Keratinocyte (primary cell): ENCODE measurements around the gene STUB1. TPM values are rescaled to one million over a fixed set of nuclear protein-coding genes. Genes with fewer than 3 reads are reported as not detected.

Source experiments
- DNase-seq: peaks from one replicate; pipeline ENCODE4 v3.0.0-alpha.2; 2011; ENCODE audit warnings: low read depth, missing footprints, low spot score
- FAIRE-seq: peaks from 2 replicates; lab custom pipeline; 2011; peaks lifted over from hg19 to GRCh38; lab: Jason Lieb, UNC
- H2AFZ ChIP-seq: 2 replicates; pipeline ENCODE4 v1.6.0; 2012; ENCODE audit warnings: low read length, control low read depth, inconsistent platforms; ENCODE audit not compliant: control insufficient read depth
- H3K27ac ChIP-seq: 2 replicates; pipeline ENCODE4 v1.5.1; 2011; ENCODE audit warnings: low read length; ENCODE audit not compliant: control insufficient read depth, insufficient read depth
- H3K27me3 ChIP-seq: 3 replicates; pipeline ENCODE4 v1.6.0; 2011; ENCODE audit warnings: low read length; ENCODE audit not compliant: control insufficient read depth, insufficient read depth; ENCODE audit errors: extremely low read depth
- H3K36me3 ChIP-seq, 2 experiments: 2 replicates in 1 of 2; 3 replicates in 1 of 2; pipeline ENCODE4 v1.5.1; 2011; ENCODE audit warnings: low read length in 2 of 2, mild to moderate bottlenecking in 1 of 2; ENCODE audit not compliant: control insufficient read depth in 2 of 2, insufficient read depth in 2 of 2; ENCODE audit errors: extremely low read depth in 1 of 2
- H3K4me1 ChIP-seq: 3 replicates; pipeline ENCODE4 v1.5.1; 2011; ENCODE audit warnings: low read length; ENCODE audit not compliant: control insufficient read depth, insufficient read depth; ENCODE audit errors: extremely low read depth
- H3K4me2 ChIP-seq: 3 replicates; pipeline ENCODE4 v1.6.0; 2011; ENCODE audit warnings: low read depth, low read length; ENCODE audit not compliant: control insufficient read depth, insufficient read depth; ENCODE audit errors: extremely low read depth
- H3K4me3 ChIP-seq, 3 experiments: fragments of 200-600 bp in 1 of 3; sonication (generic) in 1 of 3; 2 replicates in 2 of 3; 3 replicates in 1 of 3; pipeline ENCODE4 v1.5.1; 2011 to 2016; ENCODE audit warnings: low read length in 3 of 3, mild to moderate bottlenecking in 3 of 3, control low read depth in 2 of 3, inconsistent platforms in 1 of 3, low read depth in 1 of 3, mixed read lengths in 1 of 3, mixed run types in 1 of 3, moderate library complexity in 1 of 3; ENCODE audit not compliant: control insufficient read depth in 2 of 3, insufficient read depth in 2 of 3; ENCODE audit errors: extremely low read depth in 1 of 3
- H3K79me2 ChIP-seq: 2 replicates; pipeline ENCODE4 v1.6.0; 2012; ENCODE audit warnings: low read length; ENCODE audit not compliant: control insufficient read depth, insufficient read depth
- H3K9ac ChIP-seq: 3 replicates; pipeline ENCODE4 v1.6.0; 2011; ENCODE audit warnings: low read length; ENCODE audit not compliant: control insufficient read depth, insufficient read depth; ENCODE audit errors: extremely low read depth
- H3K9me1 ChIP-seq: 3 replicates; pipeline ENCODE4 v1.6.0; 2011; ENCODE audit warnings: low read length; ENCODE audit not compliant: control insufficient read depth, insufficient read depth; ENCODE audit errors: extremely low read depth
- H3K9me3 ChIP-seq: 2 replicates; pipeline ENCODE4 v1.5.1; 2012; ENCODE audit warnings: low read depth, low read length; ENCODE audit not compliant: control insufficient read depth
- H4K20me1 ChIP-seq: 3 replicates; pipeline ENCODE4 v1.6.0; 2011; ENCODE audit warnings: low read length; ENCODE audit not compliant: control insufficient read depth, insufficient read depth; ENCODE audit errors: extremely low read depth
- EZH2 ChIP-seq: IDR thresholded peaks from one replicate; pipeline ENCODE4 v1.6.1; 2012; ENCODE audit warnings: inconsistent platforms, mild to moderate bottlenecking, low read length, moderate library complexity
- dilution Hi-C: fragments of 300-500 bp; cut with MboI; formaldehyde crosslinking; loops from one replicate; pipeline ENCODE4 v1.7.0; 2020; ENCODE audit warnings: low sequenced_read_pairs; ENCODE audit not compliant: extremely low pct_ligation_motif_present
- polyA plus RNA-seq, 5 experiments: library from polyadenylated mRNA; depleted of rRNA in 3 of 5; stranded (reverse) in 3 of 5; stranded (forward) in 1 of 5; unstranded in 1 of 5; fragments of >200 nt; gene quantifications; 1 replicate in 1 of 5; 2 replicates in 3 of 5; 3 replicates in 1 of 5; pipeline versions ENCODE4 v1.2.1 to v1.2.3, GENCODE V29; 2011 to 2012; ENCODE audit warnings: missing spikeins in 2 of 5, low read depth in 1 of 5, low replicate concordance in 1 of 5
- TF ChIP-seq, protein P1 (sequence below), 3 experiments: IDR thresholded peaks in 1 of 3; conservative IDR thresholded peaks in 1 of 3; optimal IDR thresholded peaks in 1 of 3; 2 replicates in 2 of 3; 3 replicates in 1 of 3; pipeline versions ENCODE3 to v1.5.1; 2011; ENCODE audit warnings: low read length in 3 of 3, mild to moderate bottlenecking in 3 of 3, moderate library complexity in 2 of 3, control low read depth in 1 of 3, inconsistent platforms in 1 of 3; ENCODE audit not compliant: insufficient read depth in 2 of 3; ENCODE audit errors: extremely low read depth in 1 of 3

STUB1 gene
- polyA plus RNA-seq, 1 donor (not counting 4 experiments of a cell fraction or from before 2014, with no cell fraction given) = 124 TPM

GRCh38 chr16:644556-644955 is 35.7 kb upstream of the STUB1 start:
- H3K27ac ChIP-seq = no peak overlapping the region
- no peaks in the 10 kb centered on the region for H3K36me3 ChIP-seq
- no peaks in the 10 kb centered on the region for H3K27me3 ChIP-seq
- H3K9ac ChIP-seq = no peak overlapping the region
- no peak for DNase-seq
- peaks cover 3% of the 10 kb centered on the region for H3K79me2 ChIP-seq
- H2AFZ ChIP-seq = no peak overlapping the region
- dilution Hi-C loops = no loop called here
- no peak overlapping the region for H3K4me2 ChIP-seq
- peaks cover 9% of the 10 kb centered on the region for H3K4me1 ChIP-seq
- no peaks in the 10 kb centered on the region for H4K20me1 ChIP-seq
- TF ChIP-seq, protein P1, sequence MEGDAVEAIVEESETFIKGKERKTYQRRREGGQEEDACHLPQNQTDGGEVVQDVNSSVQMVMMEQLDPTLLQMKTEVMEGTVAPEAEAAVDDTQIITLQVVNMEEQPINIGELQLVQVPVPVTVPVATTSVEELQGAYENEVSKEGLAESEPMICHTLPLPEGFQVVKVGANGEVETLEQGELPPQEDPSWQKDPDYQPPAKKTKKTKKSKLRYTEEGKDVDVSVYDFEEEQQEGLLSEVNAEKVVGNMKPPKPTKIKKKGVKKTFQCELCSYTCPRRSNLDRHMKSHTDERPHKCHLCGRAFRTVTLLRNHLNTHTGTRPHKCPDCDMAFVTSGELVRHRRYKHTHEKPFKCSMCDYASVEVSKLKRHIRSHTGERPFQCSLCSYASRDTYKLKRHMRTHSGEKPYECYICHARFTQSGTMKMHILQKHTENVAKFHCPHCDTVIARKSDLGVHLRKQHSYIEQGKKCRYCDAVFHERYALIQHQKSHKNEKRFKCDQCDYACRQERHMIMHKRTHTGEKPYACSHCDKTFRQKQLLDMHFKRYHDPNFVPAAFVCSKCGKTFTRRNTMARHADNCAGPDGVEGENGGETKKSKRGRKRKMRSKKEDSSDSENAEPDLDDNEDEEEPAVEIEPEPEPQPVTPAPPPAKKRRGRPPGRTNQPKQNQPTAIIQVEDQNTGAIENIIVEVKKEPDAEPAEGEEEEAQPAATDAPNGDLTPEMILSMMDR (optimal IDR thresholded peaks at IDR 0.05 in 1 of 3, IDR thresholded peaks at IDR 0.05 in 1 of 3, conservative IDR thresholded peaks at IDR 0.05 in 1 of 3; ENCODE audit: extremely low read depth in 1 of 3, insufficient read depth in 2 of 3, low read length in 3 of 3) = no peak
- no peak for FAIRE-seq
- no peak overlapping the region for H3K4me3 ChIP-seq
- no peaks in the 10 kb centered on the region for H3K9me3 ChIP-seq
- H3K9me1 ChIP-seq = peaks cover 2% of the 10 kb centered on the region

GRCh38 chr16:645852-646678 is 34.1 kb upstream of the STUB1 start:
- Histone ChIP-seq H3K36me3 (no peaks in the 10 kb centered on the region), H3K79me2 (peaks cover 6% of the 10 kb centered on the region), H3K4me2 (no peak overlapping the region), H2AFZ (no peak overlapping the region), H4K20me1 (no peaks in the 10 kb centered on the region), H3K27ac (no peak overlapping the region), H3K27me3 (no peaks in the 10 kb centered on the region), H3K9me3 (no peaks in the 10 kb centered on the region), H3K9me1 (peaks cover 2% of the 10 kb centered on the region), H3K4me3 (no peak overlapping the region), H3K4me1 (peaks cover 16% of the 10 kb centered on the region), H3K9ac (no peak overlapping the region)
- DNase-seq = no peak
- TF ChIP-seq, protein P1 (optimal IDR thresholded peaks at IDR 0.05 in 1 of 3, IDR thresholded peaks at IDR 0.05 in 1 of 3, conservative IDR thresholded peaks at IDR 0.05 in 1 of 3; ENCODE audit: extremely low read depth in 1 of 3, insufficient read depth in 2 of 3, low read length in 3 of 3) = no peak
- no peak for TF ChIP-seq EZH2
- dilution Hi-C loops = no loop called here
- no peak for FAIRE-seq
